ENCODE measurements around the gene ADM. TPM values are rescaled to one million over a fixed set of nuclear protein-coding genes. Genes with fewer than 3 reads are reported as not detected.

ADM gene
- total RNA-seq, 1 experiment from 2014 or later = 263 TPM

GRCh38 chr11:10350334-10350733, 45.5 kb downstream of the ADM start:
- intact Hi-C loops (cut with micrococcal nuclease; ENCODE audit: unreplicated experiment) = no loop called here
- BruUV-seq (replicated peaks) = no TSS peak
- TF ChIP-seq POLR2AphosphoS5 (IDR thresholded peaks at IDR 0.05; ENCODE audit: low read depth, low read length) = no peak
- POLR2A ChIA-PET = interaction anchor here (0.6 kb wide), 1 partner anchor 191 kb away, joined by 4 read pairs; the partner anchor contains the start of gene RNF141
- Histone ChIP-seq H3K4me3 (ENCODE audit: low read depth in 2 of 2, low read length in 2 of 2) (no peak overlapping the region), H3K27ac (ENCODE audit: low read length) (no peak overlapping the region; the same call in 1 of the 2 replicates), H3K9me3 (ENCODE audit: control insufficient read depth, insufficient read depth, low read depth, low read length) (no peaks in the 10 kb centered on the region), H3K4me1 (ENCODE audit: control insufficient read depth, insufficient read depth, low read length) (peaks cover 9% of the 10 kb centered on the region), H3K27me3 (ENCODE audit: control insufficient read depth, insufficient read depth, low read length) (no peaks in the 10 kb centered on the region), H3K36me3 (ENCODE audit: control insufficient read depth, insufficient read depth, low read length) (no peaks in the 10 kb centered on the region)
- in situ Hi-C loops (cut with HindIII; ENCODE audit: low pct_unique_long_range_greater_than_20kb, low sequenced_read_pairs) = no loop called here
- peak; percentile 54; the same call in 1 of the 2 replicates for ATAC-seq
- CTCF ChIA-PET = interaction anchor here (0.6 kb wide), 1 partner anchor 153 kb away, joined by 3 read pairs; no protein-coding TSS in a partner anchor
- no peak for DNase-seq (ENCODE audit: low read depth, low spot score)

- H3K27ac ChIP-seq (ENCODE audit: low read length) = peak overlapping the region; percentile 57; the same call in 1 of the 2 replicates
- H3K27me3 ChIP-seq (ENCODE audit: control insufficient read depth, insufficient read depth, low read length) = no peaks in the 10 kb centered on the region
- intact Hi-C loops (cut with micrococcal nuclease; ENCODE audit: unreplicated experiment) = no loop called here
- no peaks in the 10 kb centered on the region for H3K36me3 ChIP-seq (ENCODE audit: control insufficient read depth, insufficient read depth, low read length)
- 0 out of 4 replicates have a peak overlapping the region, but pooled peaks of 1 of the 2 experiments have one; percentile 2 for H3K4me3 ChIP-seq (ENCODE audit: low read depth in 2 of 2, low read length in 2 of 2)
- no TSS peak for BruUV-seq (replicated peaks)
- ChIA-PET CTCF (interaction anchor here (1.6 kb wide), 1 partner anchor 15 kb away, joined by 6 read pairs; no protein-coding TSS in a partner anchor), POLR2A (no interaction called here)
- H3K9me3 ChIP-seq (ENCODE audit: control insufficient read depth, insufficient read depth, low read depth, low read length) = no peaks in the 10 kb centered on the region
- H3K4me1 ChIP-seq (ENCODE audit: control insufficient read depth, insufficient read depth, low read length) = peaks cover 9% of the 10 kb centered on the region
- DNase-seq (ENCODE audit: low read depth, low spot score) (no peak), ATAC-seq (peak; percentile 23)
- TF ChIP-seq REST (IDR thresholded peaks at IDR 0.05; ENCODE audit: insufficient read depth in 1 of 2, low read depth in 2 of 2, low read length in 1 of 2) (no peak), SIN3A (IDR thresholded peaks at IDR 0.05; ENCODE audit: borderline replicate concordance, insufficient read depth, low read depth, low read length) (no peak), CTCF (IDR thresholded peaks at IDR 0.05) (no peak), POLR2AphosphoS5 (IDR thresholded peaks at IDR 0.05; ENCODE audit: low read depth, low read length) (no peak), TCF7L2 (IDR thresholded peaks at IDR 0.05; ENCODE audit: low read depth, low read length) (no peak)
- in situ Hi-C loops (cut with HindIII; ENCODE audit: low pct_unique_long_range_greater_than_20kb, low sequenced_read_pairs) = no loop called here
Observed at GRCh38 chr11:10351435-10351764, 46.5 kb downstream of the ADM start.

All from Panc1 (cell line).